ENCODE measurements around the gene PHF21A.

Gene PHF21A

GRCh38 chr11:46121301-46121723 lies at the start of gene PHF21A:
PHF21A (minus strand) TSS chr11:46121454; CDS start chr11:46084219, 37,235 bp downstream.
- peak; percentile 90 for DNase-seq

GRCh38 chr11:46170797-46171196 lies 49.5 kb upstream of the PHF21A start:
- DNase-seq: no peak

- DNase-seq: no peak
These were observed 41.4 kb upstream of the PHF21A start for GRCh38 chr11:46162700-46163099.

GRCh38 chr11:46161201-46161600 lies 39.9 kb upstream of the PHF21A start:
- DNase-seq: no peak

GRCh38 chr11:46160100-46160499 lies 38.8 kb upstream of the PHF21A start:
- no peak for DNase-seq

GRCh38 chr11:46159680-46160079 lies 38.4 kb upstream of the PHF21A start:
- DNase-seq: no peak

- no peak for DNase-seq
These were observed 28.6 kb upstream of the PHF21A start for GRCh38 chr11:46149826-46150225.

- no peak for DNase-seq
These were observed 28.1 kb upstream of the PHF21A start for GRCh38 chr11:46149342-46149741.

- DNase-seq: no peak
These were observed 23.5 kb upstream of the PHF21A start for GRCh38 chr11:46144741-46145140.

- DNase-seq: no peak
These were observed 22.0 kb upstream of the PHF21A start for GRCh38 chr11:46143049-46143806.

- DNase-seq: no peak
These were observed 21.3 kb upstream of the PHF21A start for GRCh38 chr11:46142561-46142960.

GRCh38 chr11:46141597-46141996 lies 20.3 kb upstream of the PHF21A start:
- no peak for DNase-seq

GRCh38 chr11:46134540-46134939 lies 13.3 kb upstream of the PHF21A start:
- DNase-seq: no peak

GRCh38 chr11:46134061-46134460 lies 12.8 kb upstream of the PHF21A start:
- DNase-seq: no peak

GRCh38 chr11:46133119-46133518 lies 11.9 kb upstream of the PHF21A start:
- no peak for DNase-seq

- DNase-seq: no peak
These were observed 9.2 kb upstream of the PHF21A start for GRCh38 chr11:46130286-46130940.

GRCh38 chr11:46129133-46129532 lies 7.9 kb upstream of the PHF21A start:
- DNase-seq: no peak

- no peak for DNase-seq
These were observed 5.9 kb upstream of the PHF21A start for GRCh38 chr11:46127150-46127638.

GRCh38 chr11:46125284-46125683 lies 4.0 kb upstream of the PHF21A start:
- no peak for DNase-seq

- no peak for DNase-seq
These were observed 1.9 kb upstream of the PHF21A start for GRCh38 chr11:46122945-46123715.

- peak; percentile 69 for DNase-seq
These were observed 647 bp upstream of the PHF21A start for GRCh38 chr11:46121724-46122477.

All from activated CD8-positive, alpha-beta memory T cell treated with anti-CD3 and anti-CD28 coated beads, Interleukin-2, amount 50 U/mL, for 4 hours (primary cell).